ENCODE measurements around the gene KCNK2. TPM values are rescaled to one million over a fixed set of nuclear protein-coding genes. Genes with fewer than 3 reads are reported as not detected.

The KCNK2 gene
- total and polyA plus RNA-seq, 2 experiments from 2014 or later: 0.07 to 0.24 TPM

- Mint-ChIP-seq H3K4me1 (peaks cover 2% of the 10 kb centered on the region; the same call in 2 of the 3 replicates), H3K27ac (no peak overlapping the region), H3K9me3 (no peaks in the 10 kb centered on the region; the same call in 2 of the 3 replicates), H3K36me3 (ENCODE audit: low read depth) (no peaks in the 10 kb centered on the region), H3K27me3 (ENCODE audit: insufficient read depth, low read depth, poor library complexity) (peaks cover 1% of the 10 kb centered on the region), H3K4me3 (no peak overlapping the region)
- H3K4me1 ChIP-seq (ENCODE audit: insufficient read depth): no peaks in the 10 kb centered on the region
- H2AFZ ChIP-seq: no peak overlapping the region
- no peaks in the 10 kb centered on the region for H3K9me2 ChIP-seq (ENCODE audit: insufficient read depth)
- no peak for DNase-seq (ENCODE audit: low spot score)
- no peak for TF ChIP-seq ZNF114 (CRISPR knock-in tag; IDR thresholded peaks at IDR 0.05)
- TF ChIP-seq EZH2 (IDR thresholded peaks at IDR 0.05; ENCODE audit: low read depth, unreplicated experiment): no peak
- no peak for TF ChIP-seq EZH2phosphoT487 (IDR thresholded peaks at IDR 0.05; ENCODE audit: unreplicated experiment)
- no peak for TF ChIP-seq POLR2AphosphoS5 (IDR thresholded peaks at IDR 0.05; ENCODE audit: low read depth)
- no peaks in the 10 kb centered on the region for H3F3A ChIP-seq (replicated peaks; ENCODE audit: low read depth)
- H4K20me1 ChIP-seq (replicated peaks; ENCODE audit: insufficient read depth): no peaks in the 10 kb centered on the region
- H3K79me2 ChIP-seq (replicated peaks; ENCODE audit: insufficient read depth): no peaks in the 10 kb centered on the region
- no peak overlapping the region for H3K4me3 ChIP-seq
- no peak for ATAC-seq
- no peaks in the 10 kb centered on the region for H3K36me3 ChIP-seq (ENCODE audit: insufficient read depth)
- no peak overlapping the region for H3K27ac ChIP-seq (ENCODE audit: low read depth)
- no peaks in the 10 kb centered on the region for H3K27me3 ChIP-seq (ENCODE audit: insufficient read depth)
- H3K4me2 ChIP-seq: no peak overlapping the region
Measured at GRCh38 chr1:215101511-215101910, 19.0 kb downstream of the KCNK2 start.

- no peaks in the 10 kb centered on the region for H3K4me1 ChIP-seq (ENCODE audit: insufficient read depth)
- H3K9me2 ChIP-seq (ENCODE audit: insufficient read depth): no peaks in the 10 kb centered on the region
- peaks cover 1% of the 10 kb centered on the region for H3K27me3 Mint-ChIP-seq (ENCODE audit: insufficient read depth, low read depth, poor library complexity)
- peaks cover 2% of the 10 kb centered on the region; the same call in 2 of the 3 replicates for H3K4me1 Mint-ChIP-seq
- H3F3A ChIP-seq (replicated peaks; ENCODE audit: low read depth): no peaks in the 10 kb centered on the region
- no peak overlapping the region for H3K4me3 ChIP-seq
- no peaks in the 10 kb centered on the region for H3K27me3 ChIP-seq (ENCODE audit: insufficient read depth)
- H3K4me3 Mint-ChIP-seq: no peak overlapping the region
- H3K36me3 Mint-ChIP-seq (ENCODE audit: low read depth): no peaks in the 10 kb centered on the region
- H3K27ac Mint-ChIP-seq: no peak overlapping the region
- H3K9me3 Mint-ChIP-seq: peaks cover 10% of the 10 kb centered on the region; the same call in 2 of the 3 replicates
- no peaks in the 10 kb centered on the region for H3K36me3 ChIP-seq (ENCODE audit: insufficient read depth)
- no peak overlapping the region for H3K4me2 ChIP-seq
- no peaks in the 10 kb centered on the region for H3K79me2 ChIP-seq (replicated peaks; ENCODE audit: insufficient read depth)
- H2AFZ ChIP-seq: no peak overlapping the region
- H3K27ac ChIP-seq (ENCODE audit: low read depth): no peak overlapping the region
- no peaks in the 10 kb centered on the region for H4K20me1 ChIP-seq (replicated peaks; ENCODE audit: insufficient read depth)
- DNase-seq (ENCODE audit: low spot score) (no peak), ATAC-seq (no peak)
- TF ChIP-seq, protein P1, sequence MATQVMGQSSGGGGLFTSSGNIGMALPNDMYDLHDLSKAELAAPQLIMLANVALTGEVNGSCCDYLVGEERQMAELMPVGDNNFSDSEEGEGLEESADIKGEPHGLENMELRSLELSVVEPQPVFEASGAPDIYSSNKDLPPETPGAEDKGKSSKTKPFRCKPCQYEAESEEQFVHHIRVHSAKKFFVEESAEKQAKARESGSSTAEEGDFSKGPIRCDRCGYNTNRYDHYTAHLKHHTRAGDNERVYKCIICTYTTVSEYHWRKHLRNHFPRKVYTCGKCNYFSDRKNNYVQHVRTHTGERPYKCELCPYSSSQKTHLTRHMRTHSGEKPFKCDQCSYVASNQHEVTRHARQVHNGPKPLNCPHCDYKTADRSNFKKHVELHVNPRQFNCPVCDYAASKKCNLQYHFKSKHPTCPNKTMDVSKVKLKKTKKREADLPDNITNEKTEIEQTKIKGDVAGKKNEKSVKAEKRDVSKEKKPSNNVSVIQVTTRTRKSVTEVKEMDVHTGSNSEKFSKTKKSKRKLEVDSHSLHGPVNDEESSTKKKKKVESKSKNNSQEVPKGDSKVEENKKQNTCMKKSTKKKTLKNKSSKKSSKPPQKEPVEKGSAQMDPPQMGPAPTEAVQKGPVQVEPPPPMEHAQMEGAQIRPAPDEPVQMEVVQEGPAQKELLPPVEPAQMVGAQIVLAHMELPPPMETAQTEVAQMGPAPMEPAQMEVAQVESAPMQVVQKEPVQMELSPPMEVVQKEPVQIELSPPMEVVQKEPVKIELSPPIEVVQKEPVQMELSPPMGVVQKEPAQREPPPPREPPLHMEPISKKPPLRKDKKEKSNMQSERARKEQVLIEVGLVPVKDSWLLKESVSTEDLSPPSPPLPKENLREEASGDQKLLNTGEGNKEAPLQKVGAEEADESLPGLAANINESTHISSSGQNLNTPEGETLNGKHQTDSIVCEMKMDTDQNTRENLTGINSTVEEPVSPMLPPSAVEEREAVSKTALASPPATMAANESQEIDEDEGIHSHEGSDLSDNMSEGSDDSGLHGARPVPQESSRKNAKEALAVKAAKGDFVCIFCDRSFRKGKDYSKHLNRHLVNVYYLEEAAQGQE (IDR thresholded peaks at IDR 0.05; ENCODE audit: unreplicated experiment): no peak
- TF ChIP-seq ZNF331 (CRISPR knock-in tag; IDR thresholded peaks at IDR 0.05; ENCODE audit: low read depth) (no peak), NANOG (IDR thresholded peaks at IDR 0.05; ENCODE audit: borderline replicate concordance) (no peak), EZH2 (IDR thresholded peaks at IDR 0.05; ENCODE audit: low read depth, unreplicated experiment) (no peak), JUNB (IDR thresholded peaks at IDR 0.05; ENCODE audit: unreplicated experiment) (no peak), STAT1 (IDR thresholded peaks at IDR 0.05; ENCODE audit: unreplicated experiment) (no peak), EZH2phosphoT487 (IDR thresholded peaks at IDR 0.05; ENCODE audit: unreplicated experiment) (no peak), CREB1 (CRISPR knock-in tag; IDR thresholded peaks at IDR 0.05; ENCODE audit: low read depth) (no peak), POLR2AphosphoS5 (IDR thresholded peaks at IDR 0.05; ENCODE audit: low read depth) (no peak), ZNF114 (CRISPR knock-in tag; IDR thresholded peaks at IDR 0.05) (no peak)
- TF ChIP-seq, protein P2, sequence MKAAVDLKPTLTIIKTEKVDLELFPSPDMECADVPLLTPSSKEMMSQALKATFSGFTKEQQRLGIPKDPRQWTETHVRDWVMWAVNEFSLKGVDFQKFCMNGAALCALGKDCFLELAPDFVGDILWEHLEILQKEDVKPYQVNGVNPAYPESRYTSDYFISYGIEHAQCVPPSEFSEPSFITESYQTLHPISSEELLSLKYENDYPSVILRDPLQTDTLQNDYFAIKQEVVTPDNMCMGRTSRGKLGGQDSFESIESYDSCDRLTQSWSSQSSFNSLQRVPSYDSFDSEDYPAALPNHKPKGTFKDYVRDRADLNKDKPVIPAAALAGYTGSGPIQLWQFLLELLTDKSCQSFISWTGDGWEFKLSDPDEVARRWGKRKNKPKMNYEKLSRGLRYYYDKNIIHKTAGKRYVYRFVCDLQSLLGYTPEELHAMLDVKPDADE (IDR thresholded peaks at IDR 0.05): no peak
- TF ChIP-seq, protein P3, sequence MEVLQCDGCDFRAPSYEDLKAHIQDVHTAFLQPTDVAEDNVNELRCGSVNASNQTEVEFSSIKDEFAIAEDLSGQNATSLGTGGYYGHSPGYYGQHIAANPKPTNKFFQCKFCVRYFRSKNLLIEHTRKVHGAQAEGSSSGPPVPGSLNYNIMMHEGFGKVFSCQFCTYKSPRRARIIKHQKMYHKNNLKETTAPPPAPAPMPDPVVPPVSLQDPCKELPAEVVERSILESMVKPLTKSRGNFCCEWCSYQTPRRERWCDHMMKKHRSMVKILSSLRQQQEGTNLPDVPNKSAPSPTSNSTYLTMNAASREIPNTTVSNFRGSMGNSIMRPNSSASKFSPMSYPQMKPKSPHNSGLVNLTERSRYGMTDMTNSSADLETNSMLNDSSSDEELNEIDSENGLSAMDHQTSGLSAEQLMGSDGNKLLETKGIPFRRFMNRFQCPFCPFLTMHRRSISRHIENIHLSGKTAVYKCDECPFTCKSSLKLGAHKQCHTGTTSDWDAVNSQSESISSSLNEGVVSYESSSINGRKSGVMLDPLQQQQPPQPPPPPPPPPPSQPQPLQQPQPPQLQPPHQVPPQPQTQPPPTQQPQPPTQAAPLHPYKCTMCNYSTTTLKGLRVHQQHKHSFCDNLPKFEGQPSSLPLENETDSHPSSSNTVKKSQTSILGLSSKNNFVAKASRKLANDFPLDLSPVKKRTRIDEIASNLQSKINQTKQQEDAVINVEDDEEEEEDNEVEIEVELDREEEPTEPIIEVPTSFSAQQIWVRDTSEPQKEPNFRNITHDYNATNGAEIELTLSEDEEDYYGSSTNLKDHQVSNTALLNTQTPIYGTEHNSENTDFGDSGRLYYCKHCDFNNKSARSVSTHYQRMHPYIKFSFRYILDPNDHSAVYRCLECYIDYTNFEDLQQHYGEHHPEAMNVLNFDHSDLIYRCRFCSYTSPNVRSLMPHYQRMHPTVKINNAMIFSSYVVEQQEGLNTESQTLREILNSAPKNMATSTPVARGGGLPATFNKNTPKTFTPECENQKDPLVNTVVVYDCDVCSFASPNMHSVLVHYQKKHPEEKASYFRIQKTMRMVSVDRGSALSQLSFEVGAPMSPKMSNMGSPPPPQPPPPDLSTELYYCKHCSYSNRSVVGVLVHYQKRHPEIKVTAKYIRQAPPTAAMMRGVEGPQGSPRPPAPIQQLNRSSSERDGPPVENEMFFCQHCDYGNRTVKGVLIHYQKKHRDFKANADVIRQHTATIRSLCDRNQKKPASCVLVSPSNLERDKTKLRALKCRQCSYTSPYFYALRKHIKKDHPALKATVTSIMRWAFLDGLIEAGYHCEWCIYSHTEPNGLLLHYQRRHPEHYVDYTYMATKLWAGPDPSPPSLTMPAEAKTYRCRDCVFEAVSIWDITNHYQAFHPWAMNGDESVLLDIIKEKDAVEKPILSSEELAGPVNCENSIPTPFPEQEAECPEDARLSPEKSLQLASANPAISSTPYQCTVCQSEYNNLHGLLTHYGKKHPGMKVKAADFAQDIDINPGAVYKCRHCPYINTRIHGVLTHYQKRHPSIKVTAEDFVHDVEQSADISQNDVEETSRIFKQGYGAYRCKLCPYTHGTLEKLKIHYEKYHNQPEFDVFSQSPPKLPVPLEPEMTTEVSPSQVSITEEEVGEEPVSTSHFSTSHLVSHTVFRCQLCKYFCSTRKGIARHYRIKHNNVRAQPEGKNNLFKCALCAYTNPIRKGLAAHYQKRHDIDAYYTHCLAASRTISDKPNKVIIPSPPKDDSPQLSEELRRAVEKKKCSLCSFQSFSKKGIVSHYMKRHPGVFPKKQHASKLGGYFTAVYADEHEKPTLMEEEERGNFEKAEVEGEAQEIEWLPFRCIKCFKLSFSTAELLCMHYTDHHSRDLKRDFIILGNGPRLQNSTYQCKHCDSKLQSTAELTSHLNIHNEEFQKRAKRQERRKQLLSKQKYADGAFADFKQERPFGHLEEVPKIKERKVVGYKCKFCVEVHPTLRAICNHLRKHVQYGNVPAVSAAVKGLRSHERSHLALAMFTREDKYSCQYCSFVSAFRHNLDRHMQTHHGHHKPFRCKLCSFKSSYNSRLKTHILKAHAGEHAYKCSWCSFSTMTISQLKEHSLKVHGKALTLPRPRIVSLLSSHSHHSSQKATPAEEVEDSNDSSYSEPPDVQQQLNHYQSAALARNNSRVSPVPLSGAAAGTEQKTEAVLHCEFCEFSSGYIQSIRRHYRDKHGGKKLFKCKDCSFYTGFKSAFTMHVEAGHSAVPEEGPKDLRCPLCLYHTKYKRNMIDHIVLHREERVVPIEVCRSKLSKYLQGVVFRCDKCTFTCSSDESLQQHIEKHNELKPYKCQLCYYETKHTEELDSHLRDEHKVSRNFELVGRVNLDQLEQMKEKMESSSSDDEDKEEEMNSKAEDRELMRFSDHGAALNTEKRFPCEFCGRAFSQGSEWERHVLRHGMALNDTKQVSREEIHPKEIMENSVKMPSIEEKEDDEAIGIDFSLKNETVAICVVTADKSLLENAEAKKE (CRISPR knock-in tag; IDR thresholded peaks at IDR 0.05): no peak
Measured at GRCh38 chr1:215104283-215104682, 21.7 kb downstream of the KCNK2 start.

Measured in GM23338 (cell line).